Stimulated activated CD8-positive, alpha-beta memory T cell treated with anti-CD3 and anti-CD28 coated beads, Interleukin-12 subunit alpha, Interleukin-12 subunit beta, amount 100 ng/mL, for 24 hours (primary cell): ENCODE results near the gene IRS2.

Experiments
- DNase-seq: peaks from one replicate; pipeline ENCODE4 v3.0.0-alpha.2; 2020; ENCODE audit errors: extremely low read depth

IRS2 gene

DNA sequence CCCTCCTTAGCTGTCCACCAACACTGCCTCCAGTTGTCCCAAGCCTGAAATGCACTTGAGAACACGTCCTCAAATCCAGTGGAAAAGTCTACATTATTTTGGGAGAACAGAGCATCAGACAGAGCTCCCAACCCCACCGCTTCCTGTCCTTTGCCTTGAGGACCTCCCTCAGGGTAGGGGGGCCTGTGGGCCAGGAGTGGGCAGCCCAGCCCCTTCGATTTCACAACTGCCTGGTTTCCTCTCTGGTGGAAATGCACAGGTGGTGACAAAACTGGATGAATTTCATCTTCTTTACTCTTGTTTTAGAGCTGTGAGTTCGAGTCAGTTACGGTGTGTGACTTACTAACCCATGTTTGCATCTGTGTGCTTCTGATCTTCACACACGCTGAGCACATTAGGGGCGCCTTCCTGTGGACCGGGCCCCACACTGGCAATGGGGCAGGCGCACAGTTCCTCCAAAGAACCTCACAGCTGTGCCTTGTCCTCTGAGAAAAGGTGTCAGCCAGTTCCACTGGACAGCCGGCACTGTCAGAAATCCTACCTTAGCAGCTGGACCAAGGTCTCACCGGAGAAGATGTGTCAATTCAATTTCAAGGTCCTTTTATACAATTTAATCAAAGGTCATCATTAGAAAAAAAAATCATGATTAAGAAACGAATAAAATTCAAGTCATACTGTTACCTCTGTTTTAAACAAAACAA, 80.2 kb downstream of the IRS2 start:
- no peak for DNase-seq

GRCh38 chr13:109704771-109705635, 81.4 kb downstream of the IRS2 start:
- no peak for DNase-seq

DNA sequence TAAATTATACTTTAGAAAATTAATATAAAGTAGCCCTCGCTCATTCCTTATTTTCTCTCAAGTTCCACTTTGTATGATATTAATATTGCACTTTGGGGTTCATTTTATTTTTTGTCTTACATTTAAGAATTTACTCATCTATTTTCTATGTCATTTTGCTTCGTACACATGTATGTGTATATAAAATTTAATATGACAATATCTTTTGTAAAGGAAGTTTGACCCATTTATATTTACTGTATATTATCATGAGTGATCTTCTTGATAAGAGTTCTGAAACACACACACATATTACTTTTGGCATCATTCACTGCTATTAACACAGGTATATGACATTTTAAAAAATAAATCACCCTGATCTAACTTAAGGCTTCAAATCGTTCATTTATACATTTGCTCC, 83.1 kb downstream of the IRS2 start:
- no peak for DNase-seq
